Endodermal cell (in vitro differentiated cells): Measurements from ENCODE around the gene COL13A1. TPM values are rescaled to one million over a fixed set of nuclear protein-coding genes. Genes with fewer than 3 reads are reported as not detected.

Experiments used
- DNase-seq: peaks from one replicate; pipeline ENCODE4 v3.0.0-alpha.2; 2017
- H3K27ac ChIP-seq: 2 replicates; pipeline ENCODE4 v1.5.1; 2013; ENCODE audit warnings: mild to moderate bottlenecking, low read depth, low read length, moderate library complexity
- H3K27me3 ChIP-seq: 2 replicates; pipeline ENCODE4 v1.6.1; 2013; ENCODE audit warnings: mild to moderate bottlenecking, low read length, moderate library complexity; ENCODE audit not compliant: insufficient read depth, control insufficient read depth, poor library complexity, severe bottlenecking
- H3K36me3 ChIP-seq: 2 replicates; pipeline ENCODE4 v1.7.0; 2013; ENCODE audit warnings: mild to moderate bottlenecking, low read length, moderate library complexity; ENCODE audit not compliant: control insufficient read depth, insufficient read depth
- H3K4me1 ChIP-seq: one replicate; pipeline ENCODE4 v1.7.0; 2013; ENCODE audit warnings: low read length; ENCODE audit not compliant: control insufficient read depth, insufficient read depth
- H3K4me3 ChIP-seq: 2 replicates; pipeline ENCODE4 v1.5.1; 2013; ENCODE audit warnings: mild to moderate bottlenecking, low read length, moderate library complexity
- H3K9ac ChIP-seq: 2 replicates; pipeline ENCODE4 v1.6.1; 2013; ENCODE audit warnings: mild to moderate bottlenecking, low read length, moderate library complexity; ENCODE audit not compliant: poor library complexity, severe bottlenecking; ENCODE audit errors: extremely low read depth
- H3K9me3 ChIP-seq: 2 replicates; pipeline ENCODE4 v1.6.1; 2013; ENCODE audit warnings: mild to moderate bottlenecking, low read length, moderate library complexity; ENCODE audit not compliant: control insufficient read depth
- H3K27ac Mint-ChIP-seq: 2 replicates; pipeline ENCODE4 v1.8.0; 2020; ENCODE audit warnings: mixed read lengths
- H3K27me3 Mint-ChIP-seq: 2 replicates; pipeline ENCODE4 v1.8.0; 2021; ENCODE audit warnings: mild to moderate bottlenecking, mixed read lengths; ENCODE audit not compliant: insufficient read depth
- H3K36me3 Mint-ChIP-seq: 2 replicates; pipeline ENCODE4 v1.8.0; 2020; ENCODE audit warnings: low read depth, mixed read lengths
- H3K4me1 Mint-ChIP-seq: 2 replicates; pipeline ENCODE4 v1.8.0; 2020; ENCODE audit warnings: mixed read lengths
- H3K4me3 Mint-ChIP-seq: 2 replicates; pipeline ENCODE4 v1.8.0; 2020; ENCODE audit warnings: mild to moderate bottlenecking, moderate library complexity, mixed read lengths
- H3K9me3 Mint-ChIP-seq: 2 replicates; pipeline ENCODE4 v1.8.0; 2020; ENCODE audit warnings: mild to moderate bottlenecking, mixed read lengths
- CTCF ChIP-seq: fragments of 200-600 bp; sonication (generic); conservative IDR thresholded peaks from 2 replicates; pipeline ENCODE4 v1.5.0; 2021; ENCODE audit warnings: antibody characterized with exemption, mild to moderate bottlenecking
- WGBS, 2 experiments: methylation state at CpG; one replicate each; pipeline versions ENCODE4 v1.1.5 to v1.1.7; 2013; ENCODE audit warnings: missing lambda C conversion rate in 2 of 2, mixed read lengths in 1 of 2; ENCODE audit not compliant: insufficient coverage in 1 of 2, insufficient read length in 1 of 2; 5-methylcytosine and 5-hydroxymethylcytosine counted together
- total RNA-seq, 2 donors: library from RNA; stranded (reverse); fragmentation: NEBNext Ultra II Directional in 1 of 2; extraction: Animal tissue kit (Norgen Biotek cat#: 25700) in 1 of 2; gene quantifications; 2 replicates in 1 of 2; 3 replicates in 1 of 2; pipeline ENCODE4 v1.2.1, GENCODE V29; 2021

The COL13A1 gene
- total RNA-seq, 2 donors from 2014 or later, result 15.9 to 20.7 TPM

- H3K9me3 Mint-ChIP-seq, result no peaks in the 10 kb centered on the region
- Histone ChIP-seq H3K9ac (no peak overlapping the region), H3K27ac (no peak overlapping the region), H3K27me3 (no peaks in the 10 kb centered on the region), H3K4me1 (peaks cover 22% of the 10 kb centered on the region), H3K9me3 (no peaks in the 10 kb centered on the region), H3K36me3 (no peaks in the 10 kb centered on the region), H3K4me3 (no peak overlapping the region)
- H3K4me1 Mint-ChIP-seq, result peaks cover 31% of the 10 kb centered on the region
- H3K27me3 Mint-ChIP-seq, result no peaks in the 10 kb centered on the region
- H3K4me3 Mint-ChIP-seq, result no peak overlapping the region
- H3K36me3 Mint-ChIP-seq, result no peaks in the 10 kb centered on the region
- TF ChIP-seq CTCF, result peak; percentile 36
- WGBS, 2 experiments, result 87 to 89% methylated on average over 9 to 12 of the region's 12 CpGs
- peak; percentile 75 for DNase-seq
- H3K27ac Mint-ChIP-seq, result peak overlapping the region; percentile 39
These were observed 98.3 kb downstream of the COL13A1 start for GRCh38 chr10:69899727-69900595.

GRCh38 chr10:69901022-69901421 lies 99.3 kb downstream of the COL13A1 start:
- no peaks in the 10 kb centered on the region for H3K9me3 ChIP-seq
- no peak overlapping the region for H3K4me3 Mint-ChIP-seq
- no peaks in the 10 kb centered on the region for H3K36me3 ChIP-seq
- peaks cover 4% of the 10 kb centered on the region for H3K36me3 Mint-ChIP-seq
- no peak for TF ChIP-seq CTCF
- no peaks in the 10 kb centered on the region for H3K9me3 Mint-ChIP-seq
- no peaks in the 10 kb centered on the region for H3K27me3 ChIP-seq
- peaks cover 22% of the 10 kb centered on the region for H3K4me1 ChIP-seq
- no peak for DNase-seq
- H3K27ac ChIP-seq, result no peak overlapping the region
- H3K9ac ChIP-seq, result no peak overlapping the region
- H3K4me1 Mint-ChIP-seq, result peaks cover 31% of the 10 kb centered on the region
- H3K4me3 ChIP-seq, result no peak overlapping the region
- 91% methylated on average over 2 of the region's 2 CpGs; no CpG with 5 or more reads in 1 of the 2 experiments for WGBS, 2 experiments
- H3K27me3 Mint-ChIP-seq, result no peaks in the 10 kb centered on the region
- H3K27ac Mint-ChIP-seq, result peak overlapping the region; percentile 95

- no peaks in the 10 kb centered on the region for H3K9me3 ChIP-seq
- H3K27ac Mint-ChIP-seq, result peak overlapping the region; percentile 95
- peaks cover 19% of the 10 kb centered on the region for H3K4me1 ChIP-seq
- H3K27ac ChIP-seq, result peak overlapping the region; percentile 38
- no peaks in the 10 kb centered on the region for H3K27me3 ChIP-seq
- peak; percentile 83 for TF ChIP-seq CTCF
- peaks cover 9% of the 10 kb centered on the region for H3K36me3 Mint-ChIP-seq
- DNase-seq, result peak; percentile 92
- no peak overlapping the region for H3K4me3 Mint-ChIP-seq
- no peaks in the 10 kb centered on the region for H3K27me3 Mint-ChIP-seq
- H3K4me3 ChIP-seq, result no peak overlapping the region
- WGBS, 2 experiments, result 34 to 54% methylated on average over 3 to 10 of the region's 10 CpGs
- no peak overlapping the region for H3K9ac ChIP-seq
- H3K36me3 ChIP-seq, result no peaks in the 10 kb centered on the region
- no peaks in the 10 kb centered on the region for H3K9me3 Mint-ChIP-seq
- H3K4me1 Mint-ChIP-seq, result peaks cover 31% of the 10 kb centered on the region
These were observed 100.2 kb downstream of the COL13A1 start for GRCh38 chr10:69901628-69902505.
